Measurements from ENCODE around the gene TMEM92. TPM values are rescaled to one million over a fixed set of nuclear protein-coding genes. Genes with fewer than 3 reads are reported as not detected.
A peak's percentile ranks its signal among the peaks of the same experiment; 100 is the strongest.

The TMEM92 gene
- polyA plus RNA-seq, 1 donor (not counting 4 experiments of a cell fraction or from before 2014, with no cell fraction given) = 0.88 TPM

DNA sequence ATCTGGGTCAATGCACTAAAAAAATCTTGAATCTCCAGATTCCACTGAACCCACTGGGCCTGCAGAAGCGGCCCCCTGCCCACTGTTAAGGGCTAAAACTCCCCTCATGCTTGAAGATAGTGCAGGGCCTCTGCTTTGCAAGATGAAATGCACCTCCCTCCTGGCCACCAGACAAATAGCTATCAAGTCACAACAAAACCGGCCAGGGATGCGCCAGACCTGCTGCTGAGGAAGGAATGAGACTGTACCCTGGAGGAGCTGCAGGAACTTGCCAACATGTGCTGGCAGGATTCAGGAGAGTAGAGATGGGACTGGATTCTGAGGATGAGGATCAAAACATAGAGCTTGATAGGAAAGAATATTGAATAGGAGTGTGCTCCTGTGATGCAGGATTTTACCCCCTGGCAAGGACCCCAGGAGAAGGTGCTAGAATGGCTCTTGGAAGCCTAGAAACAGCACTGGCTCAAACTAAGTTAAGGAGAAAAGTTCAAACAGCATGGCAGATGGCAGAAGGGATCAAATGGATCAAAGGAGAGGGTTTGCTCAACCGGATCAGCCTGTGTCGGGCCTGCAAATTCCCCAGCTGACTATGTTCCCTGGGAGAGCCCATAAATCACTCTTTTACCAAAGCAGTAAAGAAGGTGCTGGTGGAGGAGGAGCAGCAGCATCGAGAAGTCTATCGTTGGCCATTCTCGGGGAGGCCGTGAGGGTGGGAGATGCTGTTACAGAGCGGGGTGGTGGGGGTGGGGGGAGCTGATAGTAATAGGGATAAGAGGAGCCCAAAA is 44.4 kb downstream of the TMEM92 start:
- no peaks in the 10 kb centered on the region for H3K79me2 ChIP-seq (ENCODE audit: control insufficient read depth, insufficient read depth, low read length)
- peak; percentile 98 for FAIRE-seq
- no peaks in the 10 kb centered on the region for H3K9me3 ChIP-seq (ENCODE audit: control insufficient read depth, low read depth, low read length)
- H3K27me3 ChIP-seq (ENCODE audit: control insufficient read depth, extremely low read depth, insufficient read depth, low read length) = no peaks in the 10 kb centered on the region
- H3K27ac ChIP-seq (ENCODE audit: control insufficient read depth, insufficient read depth, low read length) = peak overlapping the region; percentile 53
- peaks cover 49% of the 10 kb centered on the region for H3K4me1 ChIP-seq (ENCODE audit: control insufficient read depth, extremely low read depth, insufficient read depth, low read length)
- dilution Hi-C loops (cut with MboI; ENCODE audit: extremely low pct_ligation_motif_present, low sequenced_read_pairs) = no loop called here
- H3K9ac ChIP-seq (ENCODE audit: control insufficient read depth, extremely low read depth, insufficient read depth, low read length) = peak overlapping the region; percentile 34
- peak overlapping the region; percentile 87 for H2AFZ ChIP-seq (ENCODE audit: control insufficient read depth, low read length)
- H3K4me2 ChIP-seq (ENCODE audit: control insufficient read depth, extremely low read depth, insufficient read depth, low read depth, low read length) = peak overlapping the region; percentile 79
- peaks cover 3% of the 10 kb centered on the region for H3K9me1 ChIP-seq (ENCODE audit: control insufficient read depth, extremely low read depth, insufficient read depth, low read length)
- H3K4me3 ChIP-seq (ENCODE audit: control insufficient read depth in 2 of 3, extremely low read depth in 1 of 3, insufficient read depth in 2 of 3, low read depth in 1 of 3, low read length in 3 of 3) = peak overlapping the region in 2 of 3 experiments; percentile 22 to 39
- peak; percentile 55 for DNase-seq (ENCODE audit: low read depth, low spot score)
- H4K20me1 ChIP-seq (ENCODE audit: control insufficient read depth, extremely low read depth, insufficient read depth, low read length) = no peaks in the 10 kb centered on the region
- H3K36me3 ChIP-seq (ENCODE audit: control insufficient read depth in 2 of 2, extremely low read depth in 1 of 2, insufficient read depth in 2 of 2, low read length in 2 of 2) = no peaks in the 10 kb centered on the region
- TF ChIP-seq CTCF (optimal IDR thresholded peaks at IDR 0.05 in 1 of 3, IDR thresholded peaks at IDR 0.05 in 1 of 3, conservative IDR thresholded peaks at IDR 0.05 in 1 of 3; ENCODE audit: extremely low read depth in 1 of 3, insufficient read depth in 2 of 3, low read length in 3 of 3) = peak; percentile 28 to 50 (median 37)
- no peak for TF ChIP-seq EZH2 (IDR thresholded peaks at IDR 0.05; ENCODE audit: low read length)

- TF ChIP-seq CTCF (optimal IDR thresholded peaks at IDR 0.05 in 1 of 3, IDR thresholded peaks at IDR 0.05 in 1 of 3, conservative IDR thresholded peaks at IDR 0.05 in 1 of 3; ENCODE audit: extremely low read depth in 1 of 3, insufficient read depth in 2 of 3, low read length in 3 of 3) (no peak), EZH2 (IDR thresholded peaks at IDR 0.05; ENCODE audit: low read length) (no peak)
- peak overlapping the region; percentile 53 for H3K27ac ChIP-seq (ENCODE audit: control insufficient read depth, insufficient read depth, low read length)
- no peaks in the 10 kb centered on the region for H3K27me3 ChIP-seq (ENCODE audit: control insufficient read depth, extremely low read depth, insufficient read depth, low read length)
- dilution Hi-C loops (cut with MboI; ENCODE audit: extremely low pct_ligation_motif_present, low sequenced_read_pairs) = no loop called here
- no peaks in the 10 kb centered on the region for H3K9me3 ChIP-seq (ENCODE audit: control insufficient read depth, low read depth, low read length)
- peak overlapping the region; percentile 34 for H3K9ac ChIP-seq (ENCODE audit: control insufficient read depth, extremely low read depth, insufficient read depth, low read length)
- H2AFZ ChIP-seq (ENCODE audit: control insufficient read depth, low read length) = peak overlapping the region; percentile 87
- peaks cover 3% of the 10 kb centered on the region for H3K9me1 ChIP-seq (ENCODE audit: control insufficient read depth, extremely low read depth, insufficient read depth, low read length)
- DNase-seq (ENCODE audit: low read depth, low spot score) = no peak
- FAIRE-seq = no peak
- no peaks in the 10 kb centered on the region for H3K36me3 ChIP-seq (ENCODE audit: control insufficient read depth in 2 of 2, extremely low read depth in 1 of 2, insufficient read depth in 2 of 2, low read length in 2 of 2)
- peaks cover 48% of the 10 kb centered on the region for H3K4me1 ChIP-seq (ENCODE audit: control insufficient read depth, extremely low read depth, insufficient read depth, low read length)
- H3K79me2 ChIP-seq (ENCODE audit: control insufficient read depth, insufficient read depth, low read length) = no peaks in the 10 kb centered on the region
- peak overlapping the region in 2 of 3 experiments; percentile 22 to 39 for H3K4me3 ChIP-seq (ENCODE audit: control insufficient read depth in 2 of 3, extremely low read depth in 1 of 3, insufficient read depth in 2 of 3, low read depth in 1 of 3, low read length in 3 of 3)
- H4K20me1 ChIP-seq (ENCODE audit: control insufficient read depth, extremely low read depth, insufficient read depth, low read length) = no peaks in the 10 kb centered on the region
- peak overlapping the region; percentile 79 for H3K4me2 ChIP-seq (ENCODE audit: control insufficient read depth, extremely low read depth, insufficient read depth, low read depth, low read length)
Observed at GRCh38 chr17:50319306-50320004, 45.2 kb downstream of the TMEM92 start.

Measured in keratinocyte (primary cell).